HCT116 (cell line): ENCODE data around the gene KPNA3.

Experiments
- CEBPB ChIP-seq: IDR thresholded peaks from 2 replicates; pipeline ENCODE4 v1.6.1; 2012; ENCODE audit warnings: low read depth
- EZH2 ChIP-seq: fragments of 200-600 bp; sonication (generic); IDR thresholded peaks from 2 replicates; pipeline ENCODE4 v1.6.1; 2017; ENCODE audit warnings: antibody characterized with exemption, mixed run types
- EZH2phosphoT487 ChIP-seq: fragments of 200-600 bp; IDR thresholded peaks from 2 replicates; pipeline ENCODE4 v1.6.1; 2018; ENCODE audit warnings: antibody characterized with exemption, borderline replicate concordance
- POLR2A ChIP-seq: IDR thresholded peaks from 2 replicates; pipeline ENCODE4 v1.7.0; 2011; ENCODE audit warnings: borderline replicate concordance; ENCODE audit not compliant: insufficient read depth, insufficient read length; ENCODE audit errors: extremely low read depth
- SP1 ChIP-seq: IDR thresholded peaks from 2 replicates; pipeline ENCODE4 v1.6.1; 2012; ENCODE audit warnings: low read depth
- ZNF274 ChIP-seq: fragments of 200-500 bp; sonication (Bioruptor generic); IDR thresholded peaks from 2 replicates; pipeline ENCODE4 v1.6.1; 2014; ENCODE audit warnings: mild to moderate bottlenecking, low read depth, low read length, inconsistent platforms
- TF ChIP-seq, protein P1 (sequence below), 3 experiments: fragments of 200-600 bp in 1 of 3; sonication (generic) in 1 of 3; IDR thresholded peaks in 2 of 3; conservative IDR thresholded peaks in 1 of 3; 2 replicates each; pipeline ENCODE4 v1.5.1; 2012 to 2017; ENCODE audit warnings: low read depth in 2 of 3, low read length in 2 of 3, antibody characterized with exemption in 1 of 3, borderline replicate concordance in 1 of 3, control low read depth in 1 of 3, mild to moderate bottlenecking in 1 of 3, mixed read lengths in 1 of 3, mixed run types in 1 of 3, moderate library complexity in 1 of 3; ENCODE audit not compliant: insufficient read depth in 1 of 3
- TF ChIP-seq, protein P2 (sequence below): IDR thresholded peaks from 2 replicates; pipeline ENCODE4 v1.6.1; 2011; ENCODE audit warnings: mild to moderate bottlenecking, low read length, moderate library complexity; ENCODE audit not compliant: insufficient replicate concordance; ENCODE audit errors: extremely low read depth

GRCh38 chr13:49792550-49793324 lies at the start of gene KPNA3:
- TF ChIP-seq, protein P1, sequence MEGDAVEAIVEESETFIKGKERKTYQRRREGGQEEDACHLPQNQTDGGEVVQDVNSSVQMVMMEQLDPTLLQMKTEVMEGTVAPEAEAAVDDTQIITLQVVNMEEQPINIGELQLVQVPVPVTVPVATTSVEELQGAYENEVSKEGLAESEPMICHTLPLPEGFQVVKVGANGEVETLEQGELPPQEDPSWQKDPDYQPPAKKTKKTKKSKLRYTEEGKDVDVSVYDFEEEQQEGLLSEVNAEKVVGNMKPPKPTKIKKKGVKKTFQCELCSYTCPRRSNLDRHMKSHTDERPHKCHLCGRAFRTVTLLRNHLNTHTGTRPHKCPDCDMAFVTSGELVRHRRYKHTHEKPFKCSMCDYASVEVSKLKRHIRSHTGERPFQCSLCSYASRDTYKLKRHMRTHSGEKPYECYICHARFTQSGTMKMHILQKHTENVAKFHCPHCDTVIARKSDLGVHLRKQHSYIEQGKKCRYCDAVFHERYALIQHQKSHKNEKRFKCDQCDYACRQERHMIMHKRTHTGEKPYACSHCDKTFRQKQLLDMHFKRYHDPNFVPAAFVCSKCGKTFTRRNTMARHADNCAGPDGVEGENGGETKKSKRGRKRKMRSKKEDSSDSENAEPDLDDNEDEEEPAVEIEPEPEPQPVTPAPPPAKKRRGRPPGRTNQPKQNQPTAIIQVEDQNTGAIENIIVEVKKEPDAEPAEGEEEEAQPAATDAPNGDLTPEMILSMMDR (IDR thresholded peaks at IDR 0.05 in 2 of 3, conservative IDR thresholded peaks at IDR 0.05 in 1 of 3; ENCODE audit: borderline replicate concordance in 1 of 3, insufficient read depth in 1 of 3, low read depth in 2 of 3, low read length in 2 of 3) = no peak
- no peak for TF ChIP-seq ZNF274
- TF ChIP-seq CEBPB = no peak
- TF ChIP-seq SP1 = peak; percentile 37
- no peak for TF ChIP-seq EZH2phosphoT487
- TF ChIP-seq EZH2 = no peak
- TF ChIP-seq, protein P2, sequence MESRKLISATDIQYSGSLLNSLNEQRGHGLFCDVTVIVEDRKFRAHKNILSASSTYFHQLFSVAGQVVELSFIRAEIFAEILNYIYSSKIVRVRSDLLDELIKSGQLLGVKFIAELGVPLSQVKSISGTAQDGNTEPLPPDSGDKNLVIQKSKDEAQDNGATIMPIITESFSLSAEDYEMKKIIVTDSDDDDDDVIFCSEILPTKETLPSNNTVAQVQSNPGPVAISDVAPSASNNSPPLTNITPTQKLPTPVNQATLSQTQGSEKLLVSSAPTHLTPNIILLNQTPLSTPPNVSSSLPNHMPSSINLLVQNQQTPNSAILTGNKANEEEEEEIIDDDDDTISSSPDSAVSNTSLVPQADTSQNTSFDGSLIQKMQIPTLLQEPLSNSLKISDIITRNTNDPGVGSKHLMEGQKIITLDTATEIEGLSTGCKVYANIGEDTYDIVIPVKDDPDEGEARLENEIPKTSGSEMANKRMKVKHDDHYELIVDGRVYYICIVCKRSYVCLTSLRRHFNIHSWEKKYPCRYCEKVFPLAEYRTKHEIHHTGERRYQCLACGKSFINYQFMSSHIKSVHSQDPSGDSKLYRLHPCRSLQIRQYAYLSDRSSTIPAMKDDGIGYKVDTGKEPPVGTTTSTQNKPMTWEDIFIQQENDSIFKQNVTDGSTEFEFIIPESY = no peak
- TF ChIP-seq POLR2A = peak; percentile 71
